ENCODE measurements around the gene DDX17. TPM values are rescaled to one million over a fixed set of nuclear protein-coding genes. Genes with fewer than 3 reads are reported as not detected.

The DDX17 gene
- total RNA-seq, 2 donors from 2014 or later, result 507 to 621 TPM

GRCh38 chr22:38461414-38462081 lies 44.6 kb downstream of the DDX17 start:
- Mint-ChIP-seq H3K4me1 (peaks cover 8% of the 10 kb centered on the region), H3K9me3 (no peaks in the 10 kb centered on the region), H3K36me3 (ENCODE audit: low read depth) (no peaks in the 10 kb centered on the region), H3K27me3 (ENCODE audit: insufficient read depth) (peaks cover 95% of the 10 kb centered on the region), H3K27ac (no peak overlapping the region), H3K4me3 (peak overlapping the region; percentile 29)
- Histone ChIP-seq H3K36me3 (ENCODE audit: control insufficient read depth, insufficient read depth, low read length) (no peaks in the 10 kb centered on the region), H3K27ac (ENCODE audit: low read depth, low read length) (no peak overlapping the region), H3K9ac (ENCODE audit: extremely low read depth, low read length, poor library complexity, severe bottlenecking) (no peak overlapping the region), H3K27me3 (ENCODE audit: control insufficient read depth, insufficient read depth, low read length, poor library complexity, severe bottlenecking) (peaks cover 31% of the 10 kb centered on the region), H3K4me3 (ENCODE audit: low read length) (no peak overlapping the region), H3K4me1 (ENCODE audit: control insufficient read depth, insufficient read depth, low read length) (no peaks in the 10 kb centered on the region), H3K9me3 (ENCODE audit: control insufficient read depth, low read length) (no peaks in the 10 kb centered on the region)
- WGBS, 2 experiments (ENCODE audit: insufficient coverage in 1 of 2, insufficient read length in 1 of 2), result 18 to 27% methylated on average over 36 to 51 of the region's 51 CpGs
- TF ChIP-seq, protein P1, sequence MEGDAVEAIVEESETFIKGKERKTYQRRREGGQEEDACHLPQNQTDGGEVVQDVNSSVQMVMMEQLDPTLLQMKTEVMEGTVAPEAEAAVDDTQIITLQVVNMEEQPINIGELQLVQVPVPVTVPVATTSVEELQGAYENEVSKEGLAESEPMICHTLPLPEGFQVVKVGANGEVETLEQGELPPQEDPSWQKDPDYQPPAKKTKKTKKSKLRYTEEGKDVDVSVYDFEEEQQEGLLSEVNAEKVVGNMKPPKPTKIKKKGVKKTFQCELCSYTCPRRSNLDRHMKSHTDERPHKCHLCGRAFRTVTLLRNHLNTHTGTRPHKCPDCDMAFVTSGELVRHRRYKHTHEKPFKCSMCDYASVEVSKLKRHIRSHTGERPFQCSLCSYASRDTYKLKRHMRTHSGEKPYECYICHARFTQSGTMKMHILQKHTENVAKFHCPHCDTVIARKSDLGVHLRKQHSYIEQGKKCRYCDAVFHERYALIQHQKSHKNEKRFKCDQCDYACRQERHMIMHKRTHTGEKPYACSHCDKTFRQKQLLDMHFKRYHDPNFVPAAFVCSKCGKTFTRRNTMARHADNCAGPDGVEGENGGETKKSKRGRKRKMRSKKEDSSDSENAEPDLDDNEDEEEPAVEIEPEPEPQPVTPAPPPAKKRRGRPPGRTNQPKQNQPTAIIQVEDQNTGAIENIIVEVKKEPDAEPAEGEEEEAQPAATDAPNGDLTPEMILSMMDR (conservative IDR thresholded peaks at IDR 0.05), result no peak
- DNase-seq, result peak; percentile 99

- Histone ChIP-seq H3K9ac (ENCODE audit: extremely low read depth, low read length, poor library complexity, severe bottlenecking) (no peak overlapping the region), H3K27ac (ENCODE audit: low read depth, low read length) (no peak overlapping the region), H3K4me3 (ENCODE audit: low read length) (no peak overlapping the region), H3K36me3 (ENCODE audit: control insufficient read depth, insufficient read depth, low read length) (no peaks in the 10 kb centered on the region), H3K27me3 (ENCODE audit: control insufficient read depth, insufficient read depth, low read length, poor library complexity, severe bottlenecking) (peaks cover 35% of the 10 kb centered on the region), H3K4me1 (ENCODE audit: control insufficient read depth, insufficient read depth, low read length) (no peaks in the 10 kb centered on the region), H3K9me3 (ENCODE audit: control insufficient read depth, low read length) (no peaks in the 10 kb centered on the region)
- no peaks in the 10 kb centered on the region for H3K36me3 Mint-ChIP-seq (ENCODE audit: low read depth)
- peaks cover 95% of the 10 kb centered on the region for H3K27me3 Mint-ChIP-seq (ENCODE audit: insufficient read depth)
- TF ChIP-seq, protein P1 (conservative IDR thresholded peaks at IDR 0.05), result no peak
- H3K9me3 Mint-ChIP-seq, result no peaks in the 10 kb centered on the region
- 64 to 70% methylated on average over 8 to 9 of the region's 9 CpGs for WGBS, 2 experiments (ENCODE audit: insufficient coverage in 1 of 2, insufficient read length in 1 of 2)
- H3K4me1 Mint-ChIP-seq, result peaks cover 9% of the 10 kb centered on the region
- no peak for DNase-seq
- peak overlapping the region; percentile 29 for H3K4me3 Mint-ChIP-seq
- no peak overlapping the region for H3K27ac Mint-ChIP-seq
Observed at GRCh38 chr22:38461057-38461413, 45.1 kb downstream of the DDX17 start.

- Mint-ChIP-seq H3K27me3 (ENCODE audit: insufficient read depth) (peaks cover 92% of the 10 kb centered on the region), H3K4me1 (peaks cover 9% of the 10 kb centered on the region), H3K4me3 (no peak overlapping the region), H3K27ac (no peak overlapping the region), H3K36me3 (ENCODE audit: low read depth) (no peaks in the 10 kb centered on the region), H3K9me3 (no peaks in the 10 kb centered on the region)
- TF ChIP-seq, protein P1 (conservative IDR thresholded peaks at IDR 0.05), result no peak
- Histone ChIP-seq H3K9me3 (ENCODE audit: control insufficient read depth, low read length) (no peaks in the 10 kb centered on the region), H3K9ac (ENCODE audit: extremely low read depth, low read length, poor library complexity, severe bottlenecking) (no peak overlapping the region), H3K27me3 (ENCODE audit: control insufficient read depth, insufficient read depth, low read length, poor library complexity, severe bottlenecking) (peaks cover 35% of the 10 kb centered on the region), H3K4me3 (ENCODE audit: low read length) (no peak overlapping the region), H3K27ac (ENCODE audit: low read depth, low read length) (no peak overlapping the region), H3K36me3 (ENCODE audit: control insufficient read depth, insufficient read depth, low read length) (no peaks in the 10 kb centered on the region), H3K4me1 (ENCODE audit: control insufficient read depth, insufficient read depth, low read length) (no peaks in the 10 kb centered on the region)
- 86 to 89% methylated on average over 5 to 7 of the region's 8 CpGs for WGBS, 2 experiments (ENCODE audit: insufficient coverage in 1 of 2, insufficient read length in 1 of 2)
- DNase-seq, result peak; percentile 50
Observed at GRCh38 chr22:38460426-38460840, 45.7 kb downstream of the DDX17 start.

Measured in endodermal cell (in vitro differentiated cells).